H1 (cell line): ENCODE data around the gene BMP2. TPM values are rescaled to one million over a fixed set of nuclear protein-coding genes. Genes with fewer than 3 reads are reported as not detected.

Experiments used
- CTCF ChIA-PET: fragments of 300-600 bp; sonication (Branson Sonifier 250); formaldehyde crosslinking; loops from one replicate; lab custom pipeline; 2021; ENCODE audit not compliant: partially characterized antibody; lab: Charles Lee
- POLR2A ChIA-PET: fragments of 300-600 bp; sonication (Branson Sonifier 250); formaldehyde crosslinking; loops from one replicate; lab custom pipeline; 2021; ENCODE audit warnings: inconsistent platforms; ENCODE audit not compliant: partially characterized antibody; lab: Charles Lee
- DNase-seq, 2 experiments: peaks; one replicate each; pipeline versions ENCODE4 v3.0.0 to v3.0.0-alpha.2; 2010 to 2022; ENCODE audit warnings: low spot score in 2 of 2, low read depth in 1 of 2, mixed read lengths in 1 of 2
- FAIRE-seq: peaks from 2 replicates; lab custom pipeline; 2011; peaks lifted over from hg19 to GRCh38; lab: Jason Lieb, UNC
- H2AFZ ChIP-seq: 2 replicates; pipeline ENCODE4 v1.8.1; 2012; ENCODE audit warnings: low read length, inconsistent platforms
- H2AK5ac ChIP-seq: 2 replicates; pipeline ENCODE4 v1.6.1; 2013; ENCODE audit warnings: low read depth, low read length
- H2BK120ac ChIP-seq: replicated peaks from 2 replicates; pipeline ENCODE3; 2013; ENCODE audit warnings: low read depth, low read length, inconsistent platforms
- H2BK12ac ChIP-seq: 2 replicates; pipeline ENCODE4 v1.6.1; 2013; ENCODE audit warnings: low read depth, low read length
- H2BK15ac ChIP-seq: 2 replicates; pipeline ENCODE4 v1.6.1; 2013; ENCODE audit warnings: low read length
- H2BK20ac ChIP-seq: 2 replicates; pipeline ENCODE4 v1.6.1; 2013; ENCODE audit warnings: low read length
- H2BK5ac ChIP-seq: 2 replicates; pipeline ENCODE4 v1.6.1; 2013; ENCODE audit warnings: low read depth, low read length
- H3K14ac ChIP-seq: 2 replicates; pipeline ENCODE4 v1.6.1; 2013; ENCODE audit warnings: inconsistent platforms; ENCODE audit not compliant: insufficient read length
- H3K18ac ChIP-seq: 2 replicates; pipeline ENCODE4 v1.6.1; 2013; ENCODE audit warnings: low read length; ENCODE audit errors: extremely low read depth
- H3K23ac ChIP-seq: 2 replicates; pipeline ENCODE4 v1.6.1; 2013; ENCODE audit warnings: inconsistent platforms; ENCODE audit not compliant: insufficient read length
- H3K23me2 ChIP-seq: 2 replicates; pipeline ENCODE4 v1.6.1; 2013; ENCODE audit warnings: low read depth, low read length
- H3K27ac ChIP-seq: 2 replicates; pipeline ENCODE4 v1.6.1; 2011; ENCODE audit warnings: low read depth, low read length, inconsistent platforms
- H3K27me3 ChIP-seq, 4 experiments: replicated peaks in 1 of 4; 1 replicate in 1 of 4; 2 replicates in 3 of 4; pipeline versions ENCODE4 v1.6.1 to v1.8.1; 2011 to 2013; ENCODE audit warnings: low read length in 3 of 4, mild to moderate bottlenecking in 3 of 4, inconsistent platforms in 2 of 4, mixed read lengths in 2 of 4, moderate library complexity in 1 of 4; ENCODE audit not compliant: control insufficient read depth in 3 of 4, insufficient read depth in 3 of 4; ENCODE audit errors: extremely low read depth in 1 of 4
- H3K36me3 ChIP-seq, 4 experiments: 2 replicates each; pipeline versions ENCODE4 v1.6.1 to v1.8.1; 2011 to 2013; ENCODE audit warnings: mild to moderate bottlenecking in 4 of 4, low read length in 3 of 4, moderate library complexity in 2 of 4, control low read depth in 1 of 4, inconsistent platforms in 1 of 4; ENCODE audit not compliant: insufficient read depth in 4 of 4, control insufficient read depth in 2 of 4
- H3K4ac ChIP-seq: replicated peaks from 2 replicates; pipeline ENCODE3; 2013; ENCODE audit warnings: low read length, low read depth, mixed read lengths, inconsistent platforms; ENCODE audit not compliant: insufficient read length
- H3K4me1 ChIP-seq, 4 experiments: replicated peaks in 1 of 4; 1 replicate in 1 of 4; 2 replicates in 3 of 4; pipeline versions ENCODE4 v1.6.1 to v1.8.1; 2011 to 2013; ENCODE audit warnings: low read length in 3 of 4, inconsistent platforms in 2 of 4, mixed read lengths in 1 of 4; ENCODE audit not compliant: insufficient read depth in 4 of 4, control insufficient read depth in 3 of 4
- H3K4me2 ChIP-seq, 2 experiments: 2 replicates each; pipeline versions ENCODE4 v1.6.1 to v1.8.1; 2011 to 2013; ENCODE audit warnings: low read depth in 2 of 2, low read length in 2 of 2, control low read depth in 1 of 2, inconsistent platforms in 1 of 2, mild to moderate bottlenecking in 1 of 2; ENCODE audit not compliant: insufficient read depth in 1 of 2
- H3K4me3 ChIP-seq, 4 experiments: fragments of 200-600, 300-600 bp in 1 of 4; sonication (generic), shearing (Covaris generic), sonication (Bioruptor Twin) in 1 of 4; 2 replicates each; pipeline versions ENCODE4 v1.5.1 to v1.8.1; 2011 to 2016; ENCODE audit warnings: low read length in 4 of 4, low read depth in 3 of 4, control low read depth in 2 of 4, inconsistent platforms in 2 of 4, mild to moderate bottlenecking in 2 of 4, mixed read lengths in 1 of 4, moderate library complexity in 1 of 4; ENCODE audit not compliant: insufficient read depth in 2 of 4; ENCODE audit errors: extremely low read depth in 1 of 4
- H3K56ac ChIP-seq: replicated peaks from 2 replicates; pipeline ENCODE3; 2013; ENCODE audit warnings: low read depth, mild to moderate bottlenecking, mixed read lengths, low read length, inconsistent platforms; ENCODE audit not compliant: insufficient read length
- H3K79me1 ChIP-seq: 2 replicates; pipeline ENCODE4 v1.6.1; 2013; ENCODE audit warnings: low read depth, low read length, control low read depth
- H3K79me2 ChIP-seq, 2 experiments: 2 replicates each; pipeline versions ENCODE4 v1.6.1 to v1.8.1; 2012 to 2013; ENCODE audit warnings: low read length in 2 of 2, mild to moderate bottlenecking in 2 of 2, inconsistent platforms in 1 of 2; ENCODE audit not compliant: insufficient read depth in 2 of 2, control insufficient read depth in 1 of 2
- H3K9ac ChIP-seq, 4 experiments: replicated peaks in 1 of 4; 1 replicate in 1 of 4; 2 replicates in 3 of 4; pipeline versions ENCODE4 v1.6.1 to v1.8.1; 2011 to 2013; ENCODE audit warnings: low read depth in 3 of 4, low read length in 3 of 4, control low read depth in 2 of 4, mild to moderate bottlenecking in 2 of 4, moderate library complexity in 2 of 4, inconsistent platforms in 1 of 4; ENCODE audit errors: extremely low read depth in 1 of 4
- H3K9me3 ChIP-seq, 2 experiments: 2 replicates each; pipeline versions ENCODE4 v1.6.1 to v1.8.1; 2012 to 2013; ENCODE audit warnings: mild to moderate bottlenecking in 2 of 2, moderate library complexity in 2 of 2, control low read depth in 1 of 2, inconsistent platforms in 1 of 2, low read depth in 1 of 2, low read length in 1 of 2, mixed read lengths in 1 of 2; ENCODE audit not compliant: insufficient read depth in 2 of 2
- H4K20me1 ChIP-seq, 2 experiments: replicated peaks in 1 of 2; 2 replicates each; pipeline versions ENCODE3 to v1.8.1; 2011 to 2013; ENCODE audit warnings: inconsistent platforms in 2 of 2, low read length in 2 of 2, mild to moderate bottlenecking in 1 of 2; ENCODE audit not compliant: insufficient read depth in 2 of 2, control insufficient read depth in 1 of 2
- H4K5ac ChIP-seq: 2 replicates; pipeline ENCODE4 v1.6.1; 2013; ENCODE audit warnings: low read length, low read depth, mixed read lengths, inconsistent platforms; ENCODE audit not compliant: insufficient read length
- H4K8ac ChIP-seq: 2 replicates; pipeline ENCODE4 v1.8.0; 2013; ENCODE audit warnings: mild to moderate bottlenecking, moderate library complexity, low read length, inconsistent platforms; ENCODE audit not compliant: insufficient read depth; ENCODE audit errors: extremely low read depth
- H4K91ac ChIP-seq: replicated peaks from 2 replicates; pipeline ENCODE3; 2013; ENCODE audit warnings: low read length, mixed read lengths, inconsistent platforms; ENCODE audit not compliant: insufficient read length
- CBX5 ChIP-seq: fragments of 300-800, 300-1000 bp; sonication (generic); IDR thresholded peaks from 2 replicates; pipeline ENCODE4 v1.7.1; 2016; ENCODE audit warnings: antibody characterized with exemption, low read length, low read depth
- KDM4A ChIP-seq: IDR thresholded peaks from one replicate; pipeline ENCODE4 v1.7.1; 2012; ENCODE audit warnings: low read depth, mild to moderate bottlenecking, moderate library complexity, low read length, inconsistent platforms; ENCODE audit not compliant: severe bottlenecking
- KDM5A ChIP-seq: fragments of 200-600 bp; IDR thresholded peaks from 2 replicates; pipeline ENCODE4 v1.7.1; 2012; ENCODE audit warnings: mild to moderate bottlenecking, low read length, inconsistent platforms, mixed read lengths
- RAD21 ChIP-seq, 2 experiments: IDR thresholded peaks in 1 of 2; conservative IDR thresholded peaks in 1 of 2; 2 replicates each; pipeline ENCODE4 v1.6.1; 2011; ENCODE audit warnings: low read depth in 2 of 2, low read length in 2 of 2, improper control_type of control experiment in 1 of 2, inconsistent platforms in 1 of 2, mild to moderate bottlenecking in 1 of 2, moderate library complexity in 1 of 2
- RNF2 ChIP-seq: fragments of 200-900, 300-1000 bp; sonication (generic); IDR thresholded peaks from 2 replicates; pipeline ENCODE4 v1.7.1; 2016; ENCODE audit warnings: borderline replicate concordance, low read depth, mild to moderate bottlenecking, antibody characterized with exemption, low read length; ENCODE audit not compliant: poor library complexity, severe bottlenecking; ENCODE audit errors: missing control alignments
- TEAD4 ChIP-seq: IDR thresholded peaks from 2 replicates; pipeline ENCODE4 v1.6.1; 2012; ENCODE audit warnings: low read depth, low read length, inconsistent platforms, mixed read lengths
- WGBS, 2 experiments: shearing (Covaris generic) in 1 of 2; methylation state at CpG; one replicate each; pipeline versions ENCODE4 v1.1.6 to v1.1.7; 2013 to 2015; ENCODE audit warnings: low lambda C conversion rate in 2 of 2, mixed read lengths in 2 of 2, inconsistent platforms in 1 of 2, low coverage in 1 of 2, missing lambda C conversion rate in 1 of 2; ENCODE audit not compliant: insufficient replicate concordance in 2 of 2, insufficient coverage in 1 of 2, insufficient read length in 1 of 2; ENCODE audit errors: extremely low coverage in 1 of 2, missing lambda C conversion rate in 1 of 2; 5-methylcytosine and 5-hydroxymethylcytosine counted together
- polyA plus RNA-seq, 7 experiments: library from polyadenylated mRNA; depleted of rRNA in 3 of 7; stranded (reverse) in 5 of 7; unstranded in 2 of 7; fragments of >200 nt in 5 of 7; fragments of 200-250 nt in 2 of 7; gene quantifications; 1 replicate in 5 of 7; 2 replicates in 1 of 7; 4 replicates in 1 of 7; pipeline versions ENCODE4 v1.2.1 to v1.2.3, GENCODE V29; 2011 to 2013; ENCODE audit warnings: missing spikeins in 2 of 7, mixed read lengths in 2 of 7
- total RNA-seq: library from RNA; stranded (reverse); fragmentation: NEBNext Ultra II Directional; extraction: Animal tissue kit (Norgen Biotek cat#: 25700); gene quantifications from 2 replicates; pipeline ENCODE4 v1.2.1, GENCODE V29; 2021

The BMP2 gene
- total and polyA plus RNA-seq, 2 of the 8 experiments (the other 6 are each of a cell fraction or from before 2014, with no cell fraction given), result 1.8 to 3.6 TPM

DNA sequence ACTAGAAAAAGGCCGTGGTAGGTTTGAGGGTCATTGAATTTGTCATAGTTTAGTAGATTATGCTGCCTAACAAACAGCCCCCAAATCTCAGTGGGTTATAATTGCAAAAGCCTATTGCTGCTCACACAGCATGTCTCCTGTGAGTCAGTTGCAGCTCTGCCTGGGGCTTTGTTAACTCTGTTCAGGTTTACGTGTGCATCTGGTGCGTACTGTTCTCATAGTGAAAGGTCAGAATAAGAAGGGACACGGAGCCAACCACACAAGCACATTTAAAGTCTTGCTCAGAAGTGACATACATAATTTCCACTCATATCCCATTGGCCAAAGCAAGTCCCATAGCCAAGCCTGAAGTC lies 48.1 kb upstream of the BMP2 start:
- Histone ChIP-seq H3K56ac (no peak overlapping the region), H3K23me2 (peaks cover 1% of the 10 kb centered on the region; the same call in 1 of the 2 replicates), H3K9ac (no peak overlapping the region), H2BK120ac (no peak overlapping the region), H3K4me3 (no peak overlapping the region), H3K4ac (no peak overlapping the region), H3K27ac (no peak overlapping the region), H3K79me2 (no peaks in the 10 kb centered on the region), H3K18ac (no peak overlapping the region), H3K4me2 (no peak overlapping the region), H3K79me1 (no peaks in the 10 kb centered on the region), H3K14ac (no peak overlapping the region), H2BK20ac (no peak overlapping the region), H3K4me1 (no peaks in the 10 kb centered on the region), H4K8ac (no peak overlapping the region), H2AK5ac (no peak overlapping the region), H3K27me3 (peaks cover 0 to 2% (median 0%) of the 10 kb centered on the region in 4 experiments; a peak in 1 of 7 replicates), H4K5ac (no peak overlapping the region), H4K91ac (no peak overlapping the region), H3K9me3 (peaks cover 0 to 3% of the 10 kb centered on the region in 2 experiments; a peak in 2 of 4 replicates), H2BK15ac (no peak overlapping the region), H3K23ac (no peak overlapping the region), H2BK5ac (no peak overlapping the region), H4K20me1 (no peaks in the 10 kb centered on the region), H2BK12ac (no peak overlapping the region), H3K36me3 (no peaks in the 10 kb centered on the region), H2AFZ (no peak overlapping the region)
- DNase-seq (no peak), FAIRE-seq (no peak)
- TF ChIP-seq TEAD4 (no peak), KDM5A (no peak), RNF2 (no peak), RAD21 (IDR thresholded peaks at IDR 0.05 in 1 of 2, conservative IDR thresholded peaks at IDR 0.05 in 1 of 2; ENCODE audit: low read depth in 2 of 2, low read length in 2 of 2) (no peak), KDM4A (no peak), CBX5 (no peak)
- CTCF ChIA-PET, result interaction anchor here (0.6 kb wide), 1 partner anchor 46 kb away, joined by 4 read pairs; no protein-coding TSS in a partner anchor
- WGBS, 2 experiments, result 99% methylated on average over 4 of the region's 4 CpGs; no CpG with 5 or more reads in 1 of the 2 experiments
- POLR2A ChIA-PET, result no interaction called here
